Activated CD8-positive, alpha-beta memory T cell treated with anti-CD3 and anti-CD28 coated beads for 24 hours (primary cell): ENCODE results near the gene SPIN1.

ENCODE experiments used
- DNase-seq: peaks from one replicate; pipeline ENCODE4 v3.0.0-alpha.2; 2020

The SPIN1 gene

DNA sequence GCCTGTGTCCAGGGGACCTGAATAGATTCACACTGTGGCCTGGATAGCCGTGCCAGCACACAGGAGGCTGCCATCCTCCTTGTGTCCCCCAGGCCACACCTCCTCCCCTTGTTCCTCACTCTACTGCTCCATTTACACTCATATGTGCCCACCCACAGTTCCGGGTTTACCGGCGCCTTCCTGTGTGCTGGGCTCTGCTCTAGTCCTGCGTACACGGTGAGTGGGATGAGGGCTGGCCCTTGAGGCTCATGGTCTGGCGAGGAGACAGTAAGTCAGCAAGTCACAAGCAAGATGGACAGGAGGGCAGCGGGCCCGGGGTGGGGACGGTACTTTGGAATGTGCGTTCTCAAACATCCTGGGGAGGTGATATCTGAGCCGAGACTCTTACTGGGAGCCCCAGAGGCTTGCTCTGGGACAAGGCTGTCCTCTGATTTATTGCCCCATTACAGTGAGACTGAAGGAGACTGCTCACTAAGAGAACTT, 114.3 kb downstream of the SPIN1 start:
- DNase-seq, result no peak

DNA sequence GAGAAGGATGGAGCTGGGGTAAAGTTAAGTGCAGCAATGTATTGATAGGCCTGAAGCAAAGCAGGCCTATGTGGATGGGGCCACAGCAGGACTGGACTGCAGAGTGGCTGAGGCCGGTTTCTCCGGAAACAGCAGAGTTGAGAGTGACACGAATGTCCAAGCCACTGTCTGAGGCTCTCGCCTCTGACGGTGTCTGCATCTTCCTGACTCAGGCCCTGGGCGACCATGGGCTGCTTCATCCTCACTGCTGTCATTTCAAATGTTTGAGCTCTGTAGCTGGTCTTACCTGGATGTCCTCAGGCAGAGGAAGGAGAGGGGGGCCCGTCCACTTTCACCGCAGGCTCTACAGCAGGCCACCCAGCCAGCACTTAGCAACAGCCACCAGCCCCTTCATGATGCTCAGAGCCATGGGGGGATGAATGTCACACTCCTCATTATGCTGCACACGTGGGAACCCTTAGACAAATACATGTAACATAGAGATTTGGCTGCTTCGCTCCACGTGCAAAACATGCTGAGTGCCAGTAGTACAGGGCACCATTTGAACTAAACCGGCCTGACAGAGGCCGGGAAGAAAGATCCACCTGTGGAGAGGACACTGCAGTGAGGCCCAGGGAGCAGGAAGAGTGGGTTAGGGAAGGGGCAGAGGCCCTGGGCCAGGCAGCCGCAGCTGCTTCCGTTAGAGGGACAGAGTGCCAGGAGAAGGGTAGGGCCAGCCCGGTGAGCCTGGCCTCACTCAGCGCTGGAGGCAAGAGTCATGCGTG, 115.0 kb downstream of the SPIN1 start:
- no peak for DNase-seq

DNA sequence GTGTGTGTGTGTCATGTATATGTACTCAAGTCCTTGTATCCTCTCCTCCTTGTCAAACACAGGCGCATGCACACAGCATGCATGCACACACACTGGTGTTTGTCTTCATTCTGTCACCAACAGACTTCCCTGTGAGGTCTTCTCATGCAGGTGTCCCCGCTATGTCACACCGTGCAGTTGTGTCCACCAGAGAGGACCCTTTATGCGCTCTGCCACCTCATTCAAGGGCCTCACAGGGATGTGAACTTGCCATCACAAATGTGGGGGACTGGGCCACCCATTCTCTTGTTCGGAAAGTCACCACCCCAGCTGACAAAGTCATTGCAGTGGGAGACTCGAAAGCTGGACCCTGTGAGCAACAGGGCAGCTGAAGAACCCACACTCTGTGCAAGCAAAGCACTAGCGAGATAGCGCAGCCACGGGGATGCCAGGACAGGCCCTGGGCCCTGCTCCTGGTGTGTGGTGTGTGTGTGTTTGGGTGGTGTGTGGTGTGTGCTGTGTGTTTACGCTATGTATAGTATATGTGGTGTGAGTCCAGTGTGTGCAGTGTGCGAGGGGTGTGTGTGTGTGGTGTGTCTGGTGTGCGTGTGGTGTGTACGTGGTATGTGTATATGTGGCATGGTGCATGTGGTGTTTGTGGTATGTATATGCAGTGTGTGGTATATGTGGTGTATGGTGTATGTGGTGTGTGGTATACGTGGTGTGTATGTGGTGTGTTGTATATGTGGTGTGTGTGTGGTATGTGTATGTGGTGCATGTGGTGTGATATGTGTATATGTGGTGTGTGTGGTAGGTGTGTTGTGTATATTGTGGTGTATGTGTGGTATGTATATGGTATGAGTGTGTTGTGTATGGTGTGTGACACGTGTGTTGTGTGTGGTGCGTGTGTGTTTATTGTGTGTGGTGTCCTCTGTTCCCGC, 115.9 kb downstream of the SPIN1 start:
- no peak for DNase-seq

DNA sequence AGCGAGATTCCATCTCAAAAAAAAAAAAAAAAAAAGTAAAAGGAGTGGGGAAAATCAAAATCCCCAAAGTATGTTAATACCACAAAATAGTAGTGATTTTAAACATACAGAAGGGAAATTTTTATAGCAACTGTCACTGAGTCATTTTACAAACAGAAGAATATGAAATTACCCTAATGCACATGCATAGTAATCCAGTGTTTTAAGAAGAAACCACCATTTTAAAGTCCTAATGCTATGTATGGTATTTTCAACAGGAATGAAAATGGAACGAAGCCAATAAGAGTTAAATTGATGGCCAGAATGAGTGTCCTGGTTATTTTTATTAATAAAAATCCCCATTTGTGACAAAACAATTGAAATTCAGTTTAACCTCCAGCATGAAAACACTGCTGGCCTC, 120.1 kb downstream of the SPIN1 start:
- DNase-seq, result no peak

DNA sequence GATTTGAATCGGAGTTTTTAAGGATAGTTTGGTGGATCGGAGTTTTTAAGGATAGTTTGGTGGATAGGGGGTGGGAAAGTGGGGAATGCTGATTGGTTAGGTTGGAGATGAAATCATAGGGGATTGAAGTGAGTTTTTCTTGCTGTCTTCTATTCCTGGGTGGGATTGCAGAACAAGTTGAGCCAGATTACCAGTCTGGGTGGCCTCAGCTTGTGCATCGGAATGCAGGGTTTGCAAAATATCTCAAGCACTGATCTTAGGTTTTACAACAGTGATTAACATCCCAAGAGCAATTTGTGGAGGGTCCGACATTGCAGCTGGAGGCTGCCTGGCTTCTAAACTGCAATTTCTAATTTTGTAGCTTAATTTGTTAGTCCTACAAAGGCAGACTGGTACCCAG, 123.7 kb downstream of the SPIN1 start:
- DNase-seq, result no peak

DNA sequence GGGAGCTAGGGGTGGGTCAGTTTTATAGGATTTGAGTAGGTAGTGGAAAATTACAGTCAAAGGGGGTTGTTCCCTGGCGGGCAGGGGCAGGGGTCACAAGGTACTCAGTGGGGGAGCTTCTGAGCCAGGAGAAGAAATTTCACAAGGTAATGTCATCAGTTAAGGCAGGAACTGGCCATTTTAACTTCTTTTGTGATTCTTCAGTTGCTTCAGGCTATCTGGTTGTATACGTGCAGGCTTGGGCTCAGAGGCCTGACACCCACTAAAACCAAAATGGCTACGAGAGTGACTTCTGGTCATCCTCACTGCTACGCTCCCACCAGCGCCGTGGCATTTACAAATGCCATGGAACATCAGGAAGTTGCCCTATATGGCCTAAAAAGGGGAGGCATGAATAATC, 126.0 kb downstream of the SPIN1 start:
- no peak for DNase-seq

DNA sequence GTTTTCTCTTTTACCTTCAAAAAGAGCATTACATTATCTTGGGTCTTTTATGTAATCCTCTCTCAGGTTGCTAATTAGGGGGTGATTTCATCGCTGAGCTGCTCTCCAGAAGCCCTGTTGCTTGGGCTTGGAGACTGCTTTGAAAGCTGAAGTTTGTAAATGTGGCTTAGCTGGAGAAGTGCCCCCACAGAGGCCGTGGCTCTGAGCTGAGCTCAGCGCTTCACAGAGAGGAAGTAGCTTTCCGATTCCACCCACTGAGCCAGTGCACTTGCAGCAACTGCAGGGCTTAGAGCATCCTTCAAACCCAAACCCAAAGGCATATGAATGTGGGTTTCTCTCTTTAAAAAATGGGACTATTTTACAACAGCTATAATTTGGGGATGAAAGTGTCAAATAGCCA, 133.1 kb downstream of the SPIN1 start:
- DNase-seq, result no peak

DNA sequence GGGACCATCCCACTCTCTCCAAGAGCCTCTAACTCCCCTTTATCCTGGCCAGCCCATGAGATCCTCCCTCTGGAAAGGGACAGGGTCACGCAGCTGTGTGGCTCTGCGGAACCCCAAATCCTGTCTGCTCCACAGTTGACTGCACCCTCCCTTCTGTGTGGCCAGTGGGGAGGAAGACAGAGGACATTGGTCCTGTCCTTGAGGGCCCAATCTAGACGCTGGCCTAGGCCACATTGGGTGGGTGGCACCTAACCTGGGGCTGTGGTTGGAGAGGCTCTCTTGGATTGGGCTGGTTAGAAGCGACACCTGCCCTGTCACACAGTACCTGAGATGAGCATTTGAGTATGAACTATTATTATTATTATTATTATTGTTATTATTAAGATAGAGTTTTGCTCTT, 134.1 kb downstream of the SPIN1 start:
- DNase-seq, result no peak

DNA sequence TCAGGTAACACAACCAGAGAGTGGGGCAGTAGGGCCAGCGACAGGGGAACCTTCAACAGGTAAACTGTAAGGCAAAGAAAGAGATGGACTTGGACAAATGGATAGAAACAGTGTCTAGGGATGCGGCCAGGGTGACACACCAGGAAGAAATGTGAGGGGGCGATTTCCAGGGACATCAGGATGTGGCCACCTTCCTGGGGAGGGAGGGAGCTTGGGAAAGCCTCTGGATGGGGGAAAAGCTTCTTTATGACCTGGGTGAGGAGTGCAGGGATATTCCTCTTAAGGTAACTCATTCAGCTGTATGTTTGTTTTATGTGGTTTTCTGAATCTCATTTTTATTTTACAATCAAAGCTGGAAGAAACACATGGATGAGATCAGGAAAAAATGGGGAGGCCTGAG, 134.8 kb downstream of the SPIN1 start:
- no peak for DNase-seq

DNA sequence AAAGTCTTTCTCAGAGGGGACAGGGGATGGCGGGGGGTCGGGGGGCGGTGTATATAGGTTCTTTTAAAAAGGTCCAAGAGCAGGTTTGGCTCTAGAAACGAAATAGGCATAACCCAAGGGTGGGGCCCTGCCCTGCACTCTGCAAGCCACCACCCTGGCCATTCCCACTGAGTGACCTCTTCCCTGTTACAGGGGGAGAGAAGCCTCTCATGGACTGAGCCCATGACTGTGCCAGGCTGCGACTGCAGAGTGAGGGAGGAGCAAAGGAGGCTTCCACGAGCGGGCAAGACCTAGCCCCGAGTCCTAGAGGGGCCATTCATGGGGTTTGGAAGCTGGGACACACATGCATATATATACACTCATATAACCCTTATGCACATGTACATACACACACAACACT, 136.7 kb downstream of the SPIN1 start:
- DNase-seq, result no peak

DNA sequence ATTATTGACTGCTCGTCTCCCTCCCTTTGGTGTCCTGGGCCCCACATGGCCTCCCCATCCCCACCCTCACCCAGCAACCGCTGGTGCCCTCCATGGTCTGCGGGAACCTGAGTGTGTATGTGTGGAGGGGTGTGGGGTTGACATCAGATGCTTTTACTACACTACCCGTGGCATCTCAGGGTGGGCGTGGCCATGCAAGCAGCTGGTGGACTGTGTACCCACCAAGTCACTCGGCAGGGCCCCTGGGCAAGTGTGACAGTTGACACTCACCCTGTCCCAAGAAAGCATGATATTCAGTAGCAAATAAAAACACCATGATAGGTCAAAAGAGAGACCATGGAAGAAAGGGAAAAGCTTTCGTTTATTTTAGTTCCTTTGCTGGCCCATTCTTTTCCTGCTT, 139.4 kb downstream of the SPIN1 start:
- DNase-seq, result no peak
